Spleen (tissue), 3 donors: ENCODE measurements around the gene DIRAS3.

Experiments used
- POLR2A ChIP-seq, 3 donors: fragments of 450-650 bp; IDR thresholded peaks; one replicate each; pipeline ENCODE4 v1.5.1; 2017; ENCODE audit warnings: antibody characterized with exemption in 3 of 3, mild to moderate bottlenecking in 1 of 3
- POLR2AphosphoS5 ChIP-seq, 3 donors: sonication (generic); formaldehyde crosslinking; IDR thresholded peaks; one replicate each; pipeline ENCODE4 v1.5.1; 2017; ENCODE audit warnings: antibody characterized with exemption in 3 of 3

DNA sequence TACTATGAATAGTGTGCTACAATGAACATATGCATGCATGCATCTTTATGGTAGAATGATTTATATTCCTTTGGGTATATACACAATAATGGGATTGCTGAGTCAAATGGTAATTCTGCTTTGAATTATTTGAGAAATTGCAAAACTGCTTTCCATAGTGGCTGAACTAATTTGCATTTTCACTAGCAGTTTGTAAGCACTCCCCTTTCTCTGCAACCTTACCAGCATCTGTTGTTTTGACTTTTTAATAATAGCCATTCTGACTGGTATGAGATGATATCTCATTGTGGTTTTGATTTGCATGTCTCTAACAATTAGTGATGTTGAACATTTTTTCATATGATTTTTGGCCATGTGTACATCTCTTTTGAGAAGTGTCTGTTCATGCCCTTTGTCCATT, 24.0 kb upstream of the DIRAS3 start:
- TF ChIP-seq POLR2AphosphoS5 (IDR thresholded peaks at IDR 0.05) (no peak), POLR2A (IDR thresholded peaks at IDR 0.05) (no peak)
